ENCODE results near the gene KLHL29. TPM values are rescaled to one million over a fixed set of nuclear protein-coding genes. Genes with fewer than 3 reads are reported as not detected.

KLHL29 gene
- total RNA-seq, 2 donors from 2014 or later = 2.0 to 2.9 TPM

DNA sequence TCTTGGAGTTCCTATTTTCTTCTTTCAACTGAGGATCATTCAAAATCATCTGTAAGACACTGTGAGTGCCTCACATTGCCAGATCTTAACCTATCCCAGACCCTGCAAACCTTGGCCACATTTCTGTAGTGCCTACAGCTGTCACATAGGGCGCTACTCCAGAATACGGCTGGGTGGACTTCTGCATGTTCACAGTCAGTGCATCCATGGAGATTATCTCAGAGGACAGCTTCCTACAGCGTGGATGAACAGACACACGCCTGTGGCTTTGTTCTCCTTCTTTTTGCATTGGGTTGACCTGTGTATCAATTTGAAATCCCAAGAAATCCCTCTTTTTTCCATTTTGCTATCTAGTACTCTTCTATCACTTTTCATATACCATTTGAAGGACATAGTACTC, 1.9 kb upstream of the KLHL29 start:
- no peaks in the 10 kb centered on the region for H3K4me1 ChIP-seq
- H3K27me3 ChIP-seq = peaks cover 12% of the 10 kb centered on the region
- intact Hi-C loops (cut with DNase I) = loop anchor here (10.0 kb wide), 1 partner anchor 182 kb away; no protein-coding TSS in a partner anchor
- no peak overlapping the region for H3K4me3 ChIP-seq
- H3K9ac ChIP-seq (ENCODE audit: low read depth in 2 of 2, low read length in 2 of 2) = no peak overlapping the region
- H3K9me3 ChIP-seq = no peaks in the 10 kb centered on the region
- no peak for DNase-seq
- TF ChIP-seq CTCF (IDR thresholded peaks at IDR 0.05) = no peak
- H3K36me3 ChIP-seq = no peaks in the 10 kb centered on the region
- H3K27ac ChIP-seq = no peak overlapping the region

DNA sequence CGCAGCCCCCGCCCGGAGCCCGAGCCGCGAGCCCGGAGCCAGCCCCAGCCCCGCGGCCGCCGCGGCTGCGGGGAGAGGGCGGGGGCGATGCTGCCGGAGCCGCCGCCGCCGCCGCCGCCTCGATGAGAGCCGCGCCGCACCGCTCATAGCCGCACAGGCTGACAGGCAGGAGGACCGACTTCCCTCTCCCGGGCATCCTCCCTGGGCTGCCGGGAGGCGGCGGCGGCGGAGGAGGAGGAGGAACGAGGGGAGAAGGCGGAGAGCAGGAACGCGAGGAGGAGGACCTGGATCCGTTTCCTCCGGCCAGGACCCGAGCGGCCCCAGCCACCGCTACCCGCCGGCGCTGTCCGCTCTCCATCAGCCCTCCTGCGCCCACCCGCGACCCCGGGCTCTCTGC, 370 bp downstream of the KLHL29 start:
- Histone ChIP-seq H3K36me3 (no peaks in the 10 kb centered on the region), H3K27ac (no peak overlapping the region), H3K9me3 (no peaks in the 10 kb centered on the region), H3K4me3 (peak overlapping the region; percentile 69), H3K27me3 (peaks cover 12% of the 10 kb centered on the region), H3K9ac (ENCODE audit: low read depth in 2 of 2, low read length in 2 of 2) (peak overlapping the region in 1 of 2 donors; percentile 48), H3K4me1 (no peaks in the 10 kb centered on the region)
- intact Hi-C loops (cut with DNase I) = loop anchor here (10.0 kb wide), 1 partner anchor 179 kb away; no protein-coding TSS in a partner anchor
- TF ChIP-seq CTCF (IDR thresholded peaks at IDR 0.05) = no peak
- no peak for DNase-seq

GRCh38 chr2:23385748-23386338, 864 bp downstream of the KLHL29 start:
- no peak for TF ChIP-seq CTCF (IDR thresholded peaks at IDR 0.05)
- DNase-seq = no peak
- Histone ChIP-seq H3K36me3 (no peaks in the 10 kb centered on the region), H3K9ac (ENCODE audit: low read depth in 2 of 2, low read length in 2 of 2) (peak overlapping the region; percentile 48 to 51), H3K27me3 (peaks cover 12% of the 10 kb centered on the region), H3K27ac (no peak overlapping the region), H3K4me3 (peak overlapping the region; percentile 69), H3K4me1 (no peaks in the 10 kb centered on the region), H3K9me3 (no peaks in the 10 kb centered on the region)
- intact Hi-C loops (cut with DNase I) = loop anchor here (10.0 kb wide), 1 partner anchor 179 kb away; no protein-coding TSS in a partner anchor

DNA sequence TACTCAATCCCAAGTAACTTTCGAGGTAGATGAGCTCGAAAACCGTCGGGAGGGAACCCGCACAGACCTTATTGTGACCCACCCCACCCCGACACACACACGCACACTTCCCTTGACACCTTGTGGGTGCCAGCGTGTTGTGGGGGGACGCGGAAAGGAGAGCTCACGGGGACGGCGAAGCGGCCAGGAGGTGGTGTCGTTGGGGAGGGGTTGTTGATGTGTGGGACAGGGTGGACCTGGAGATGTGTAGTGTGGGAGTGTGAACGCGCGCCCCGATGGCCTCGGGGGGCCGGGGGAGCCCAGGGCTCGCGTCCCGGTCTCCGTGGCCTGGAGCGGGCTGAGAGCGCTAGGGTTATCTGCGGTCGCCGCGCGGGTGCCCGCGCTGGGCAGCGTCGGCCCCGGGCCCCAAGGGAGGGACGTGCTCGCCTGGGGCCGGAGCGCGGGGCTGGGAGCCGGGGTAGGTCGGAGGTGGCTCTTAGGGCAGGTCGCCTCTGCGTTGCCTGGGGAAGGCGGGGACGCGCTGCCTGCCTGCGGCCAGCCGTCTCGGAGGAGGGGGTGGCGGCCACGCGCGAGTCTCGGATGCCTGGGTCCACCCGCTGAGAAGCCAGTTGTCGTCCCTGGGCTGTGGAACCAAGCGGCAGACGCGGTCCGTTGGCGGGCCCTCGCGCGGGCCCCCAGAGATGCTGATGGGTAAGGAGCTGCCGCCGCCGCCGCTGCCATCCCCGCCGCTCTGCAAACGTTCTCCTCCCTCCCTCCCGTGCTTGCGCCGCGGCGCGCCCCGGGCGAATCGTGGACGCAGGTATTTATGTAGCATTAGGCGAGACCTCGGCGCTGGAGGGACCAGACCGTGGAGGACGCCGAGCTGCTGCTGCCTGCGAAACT, 1.6 kb downstream of the KLHL29 start:
- Histone ChIP-seq H3K4me1 (no peaks in the 10 kb centered on the region), H3K9ac (ENCODE audit: low read depth in 2 of 2, low read length in 2 of 2) (peak overlapping the region; percentile 48 to 51), H3K36me3 (no peaks in the 10 kb centered on the region), H3K9me3 (no peaks in the 10 kb centered on the region), H3K27me3 (peaks cover 12% of the 10 kb centered on the region), H3K27ac (no peak overlapping the region), H3K4me3 (peak overlapping the region; percentile 69)
- peak; percentile 36 for DNase-seq
- intact Hi-C loops (cut with DNase I) = loop anchor here (10.0 kb wide), 1 partner anchor 178 kb away; no protein-coding TSS in a partner anchor
- TF ChIP-seq CTCF (IDR thresholded peaks at IDR 0.05) = no peak

DNA sequence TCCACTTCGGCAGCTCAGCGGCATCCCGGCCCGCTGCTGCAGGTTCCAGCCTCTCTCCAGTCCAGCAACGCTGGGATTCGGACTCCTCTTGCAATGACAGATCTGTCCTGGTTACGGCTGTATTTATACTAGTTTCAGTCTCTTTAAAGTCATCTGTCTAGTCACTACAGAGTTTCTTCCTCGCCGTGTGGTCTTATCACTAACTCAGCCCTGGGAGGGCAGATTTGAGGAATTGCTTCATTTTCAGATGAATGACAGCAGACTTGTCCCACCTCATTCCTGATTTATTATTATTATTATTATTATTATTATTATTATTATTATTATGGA, 2.2 kb downstream of the KLHL29 start:
- intact Hi-C loops (cut with DNase I) = loop anchor here (10.0 kb wide), 1 partner anchor 178 kb away; no protein-coding TSS in a partner anchor
- Histone ChIP-seq H3K9me3 (no peaks in the 10 kb centered on the region), H3K9ac (ENCODE audit: low read depth in 2 of 2, low read length in 2 of 2) (no peak overlapping the region), H3K27me3 (peaks cover 12% of the 10 kb centered on the region), H3K4me3 (peak overlapping the region; percentile 69), H3K27ac (no peak overlapping the region), H3K36me3 (no peaks in the 10 kb centered on the region), H3K4me1 (no peaks in the 10 kb centered on the region)
- DNase-seq = no peak
- TF ChIP-seq CTCF (IDR thresholded peaks at IDR 0.05) = no peak

All from colonic mucosa (tissue), 4 donors.